GM19395 (cell line): ENCODE measurements around the gene TFCP2L1.
"Not testable (repeated sequence)": the region's sequence is repeated elsewhere in the genome, so short reads cannot be mapped to it uniquely, and the experiment has no call there.

Source experiments
- ATAC-seq: cut with Tn5 transposase; IDR thresholded peaks from one replicate; pipeline ENCODE4 v1.9.1; 2021; ENCODE audit warnings: mild to moderate bottlenecking, moderate library complexity; ENCODE audit not compliant: unreplicated experiment

Gene TFCP2L1

DNA sequence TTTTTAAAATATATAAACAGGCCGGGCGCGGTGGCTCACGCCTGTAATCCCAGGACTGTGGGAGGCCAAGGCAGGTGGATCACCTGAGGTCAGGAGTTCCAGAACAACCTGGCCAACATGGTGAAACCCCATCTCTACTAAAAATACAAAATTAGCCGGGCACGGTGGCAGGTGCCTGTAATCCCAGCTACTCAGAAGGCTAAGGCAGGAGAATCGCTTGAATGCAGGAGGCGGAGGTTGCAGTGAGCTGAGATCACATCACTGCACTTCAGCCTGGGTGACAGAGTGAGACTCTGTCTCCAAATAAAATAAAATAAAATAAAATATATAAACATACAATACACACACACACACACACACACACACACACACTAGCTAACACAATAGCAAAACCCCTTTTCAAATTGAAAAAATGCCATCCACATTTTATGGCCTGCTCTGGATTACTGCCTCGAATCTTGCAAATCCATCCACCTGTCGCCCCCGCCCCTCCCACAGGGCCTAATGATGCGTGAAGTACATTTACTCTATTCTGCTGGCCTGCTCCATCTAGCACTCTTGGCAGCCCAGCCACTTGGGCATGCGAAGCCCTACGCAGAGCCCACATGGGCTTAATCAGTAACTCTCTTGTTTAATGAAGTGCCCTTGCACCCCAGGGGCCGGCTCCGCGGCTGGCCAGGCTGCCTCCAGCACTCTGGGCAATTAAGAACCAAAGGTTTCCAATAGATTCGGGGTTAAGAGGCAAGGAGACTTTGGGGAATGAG is 57.4 kb downstream of the TFCP2L1 start:
- not testable (repeated sequence) for ATAC-seq

DNA sequence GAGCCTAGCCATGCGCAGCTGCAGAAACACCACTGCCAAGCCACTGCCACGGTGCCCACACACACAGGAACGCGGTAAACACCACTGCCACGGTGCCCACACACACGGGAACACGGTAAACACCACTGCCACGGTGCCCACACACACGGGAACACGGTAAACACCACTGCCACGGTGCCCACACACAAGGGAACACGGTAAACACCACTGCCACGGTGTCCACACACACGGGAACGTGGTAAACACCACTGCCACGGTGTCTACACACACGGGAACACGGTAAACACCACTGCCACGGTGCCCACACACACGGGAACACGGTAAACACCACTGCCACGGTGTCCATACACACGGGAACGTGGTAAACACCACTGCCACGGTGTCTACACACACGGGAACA is 59.3 kb downstream of the TFCP2L1 start:
- ATAC-seq: not testable (repeated sequence)

DNA sequence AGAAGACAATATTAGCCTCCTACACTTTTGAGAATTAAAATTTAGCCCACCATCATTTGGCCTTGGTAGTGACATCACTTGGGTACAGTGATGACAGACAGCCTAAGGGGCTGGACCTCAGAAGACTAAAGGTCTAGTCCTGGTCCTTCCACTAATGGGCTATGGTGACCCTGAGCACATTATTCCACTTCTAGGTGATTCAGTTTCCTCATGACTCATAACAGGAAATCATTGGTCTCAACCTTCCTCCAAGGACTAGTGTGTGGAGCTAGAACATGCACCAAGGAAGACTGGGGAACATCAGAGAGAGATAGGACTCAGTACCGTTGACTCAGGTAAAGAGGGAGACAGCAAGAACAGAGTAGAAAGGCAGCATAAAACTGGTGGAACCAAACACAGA is 64.0 kb downstream of the TFCP2L1 start:
- ATAC-seq: no peak

DNA sequence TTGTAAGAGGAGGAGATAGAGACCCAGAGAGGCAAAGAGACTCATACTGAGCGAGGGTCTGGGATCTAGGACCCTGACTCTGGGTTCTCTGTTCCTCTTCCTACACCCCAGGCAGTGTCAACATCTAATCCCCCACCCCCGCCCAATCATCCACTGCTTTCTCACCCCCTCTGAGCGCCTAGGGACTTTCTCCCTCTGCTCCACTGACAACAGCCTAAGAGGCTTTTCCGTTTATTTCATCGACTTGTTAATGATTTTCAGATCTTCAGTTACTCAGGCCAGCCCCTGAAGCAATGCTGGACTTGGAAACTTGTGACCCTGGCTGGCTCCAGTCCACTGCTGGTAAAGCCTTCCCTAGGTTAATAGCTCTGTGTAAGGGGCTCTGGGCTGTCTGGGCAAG is 65.1 kb downstream of the TFCP2L1 start:
- ATAC-seq: no peak

DNA sequence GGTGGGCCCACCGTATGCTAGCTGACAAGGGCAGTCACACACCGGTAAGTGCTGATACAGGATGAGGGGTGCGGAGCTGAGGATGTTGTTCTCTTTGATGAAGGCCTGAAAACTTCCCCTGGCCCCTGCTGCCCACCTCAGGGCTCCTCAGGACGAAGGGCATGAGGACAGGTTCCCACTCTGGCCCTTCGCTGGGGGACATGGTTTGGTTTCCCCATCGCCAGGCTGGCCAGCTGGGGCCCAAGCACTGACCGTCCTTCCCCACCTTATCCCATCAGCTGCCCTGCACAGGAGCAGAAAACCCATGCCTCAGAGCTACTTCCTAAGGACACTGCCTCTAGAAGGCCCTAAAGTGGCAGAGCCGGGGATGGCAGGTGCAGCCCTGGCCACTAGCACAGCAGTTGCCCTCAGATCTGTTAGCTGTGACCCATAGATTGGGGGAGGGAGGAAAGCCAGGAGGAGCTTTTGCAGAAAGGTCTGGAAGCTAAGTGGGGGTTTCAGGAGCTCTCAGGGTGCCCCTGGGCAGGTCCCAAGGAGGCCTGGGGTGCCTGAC is 66.5 kb downstream of the TFCP2L1 start:
- no peak for ATAC-seq

DNA sequence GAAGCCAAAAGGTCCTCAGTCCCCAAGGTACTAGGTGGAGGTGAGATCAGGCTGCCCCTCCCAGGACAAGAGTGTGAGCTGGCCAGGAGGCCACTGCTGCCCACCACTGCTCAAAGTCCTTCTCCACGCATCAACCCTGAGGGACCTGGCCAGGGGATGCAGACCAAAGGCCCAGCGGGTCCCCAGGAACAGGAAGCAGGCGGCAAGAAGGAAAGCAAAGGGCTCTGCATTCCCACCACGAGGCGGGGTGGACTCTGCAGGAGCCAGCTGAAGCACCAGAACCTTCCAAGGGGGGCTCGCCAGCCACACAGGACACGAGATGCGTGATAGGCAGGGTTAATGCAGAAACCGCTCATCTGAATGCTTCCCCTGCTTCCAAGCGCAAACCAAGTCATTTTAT is 67.4 kb downstream of the TFCP2L1 start:
- ATAC-seq: no peak

DNA sequence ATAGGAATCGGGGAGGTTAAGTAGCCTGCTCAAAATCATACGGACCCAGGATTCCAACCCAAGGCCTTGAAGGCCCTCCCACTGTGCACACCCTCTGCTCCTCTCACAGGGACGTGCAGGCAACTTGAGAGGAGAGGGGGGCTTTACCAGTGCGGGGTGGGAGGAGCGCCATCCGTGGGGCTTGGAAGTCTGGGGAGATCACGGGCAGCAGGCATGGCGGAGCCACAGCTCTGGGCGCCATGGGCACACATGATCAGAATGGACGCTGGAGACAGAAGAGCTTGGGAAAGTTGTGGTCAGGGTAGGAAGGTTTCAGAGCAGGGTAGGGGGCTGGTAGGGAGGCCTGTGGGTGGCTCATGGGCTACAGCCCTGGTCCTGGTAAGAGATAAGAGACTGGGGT is 70.7 kb downstream of the TFCP2L1 start:
- no peak for ATAC-seq

DNA sequence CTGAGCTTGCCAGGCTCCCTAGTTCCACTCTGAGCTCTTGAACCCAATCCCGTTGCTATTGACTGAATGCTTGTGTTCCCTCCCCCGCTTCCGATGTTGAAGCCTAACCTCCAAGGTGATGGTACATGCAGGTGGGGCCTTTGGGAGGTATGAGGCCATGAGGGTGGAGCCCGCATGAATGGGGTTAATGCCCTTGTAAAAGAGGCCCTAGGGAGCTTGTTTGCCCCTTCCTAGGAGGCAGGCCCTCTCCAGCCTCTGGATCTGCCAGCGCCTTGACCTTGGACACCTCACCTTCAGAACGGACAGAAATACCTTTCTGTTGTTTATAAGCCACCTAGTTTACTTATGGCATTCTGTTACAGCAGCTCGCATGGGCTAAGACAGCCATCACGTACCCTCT is 71.6 kb downstream of the TFCP2L1 start:
- ATAC-seq: no peak

DNA sequence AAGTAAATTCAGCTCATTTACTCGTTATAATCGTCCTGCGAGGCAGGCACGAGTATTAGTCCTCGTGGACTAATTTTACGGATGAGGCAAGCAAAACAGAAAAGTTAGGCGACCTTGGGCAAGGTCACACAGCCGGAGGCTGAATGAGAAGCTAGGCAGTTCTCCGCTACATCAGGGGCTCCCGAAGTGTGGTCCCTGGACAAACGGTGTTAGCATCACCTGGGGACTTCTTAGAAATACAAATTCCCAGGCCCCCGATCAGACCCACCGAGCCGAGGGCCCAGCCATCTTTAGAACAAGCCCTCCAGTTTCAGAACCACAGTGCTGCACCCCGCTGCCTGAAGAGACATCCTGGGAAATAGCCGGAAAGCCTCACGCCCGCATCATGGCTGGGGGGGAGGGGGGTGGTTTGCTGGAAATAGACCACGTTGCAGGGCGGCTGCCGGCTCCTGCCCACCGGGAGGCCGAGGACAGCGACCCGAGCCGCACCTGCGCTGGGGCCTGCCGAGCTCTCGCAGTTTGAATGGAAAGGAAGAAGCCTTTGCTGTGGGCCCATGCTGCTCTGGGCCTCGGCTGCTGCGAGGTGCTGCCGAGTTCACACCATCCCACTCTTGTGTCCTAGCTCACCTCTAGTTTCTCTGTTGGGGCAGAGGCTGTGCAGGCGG is 72.2 kb downstream of the TFCP2L1 start:
- no peak for ATAC-seq

DNA sequence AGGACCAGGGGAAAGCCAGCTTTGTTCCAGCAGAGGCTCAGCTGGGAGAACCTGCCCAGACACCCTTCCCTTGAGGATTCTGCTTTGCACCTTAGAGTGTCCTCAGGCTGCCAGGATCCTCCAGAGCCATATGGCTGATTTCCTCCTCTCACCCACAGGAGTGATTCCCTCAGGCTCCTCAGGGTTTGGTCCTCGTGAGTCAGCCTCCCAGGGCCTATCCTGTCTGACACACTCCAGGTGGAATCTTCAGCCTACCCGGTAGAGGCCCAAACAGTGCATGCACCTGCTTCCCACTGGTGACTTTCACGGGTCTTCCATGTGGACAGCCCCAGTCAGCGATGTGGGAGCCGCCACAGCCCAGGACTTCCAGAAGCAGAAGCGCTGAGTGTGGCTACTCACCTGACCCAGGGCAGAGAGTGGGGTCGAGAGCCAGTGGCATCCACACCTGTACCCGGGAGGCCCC is 73.3 kb downstream of the TFCP2L1 start:
- no peak for ATAC-seq

DNA sequence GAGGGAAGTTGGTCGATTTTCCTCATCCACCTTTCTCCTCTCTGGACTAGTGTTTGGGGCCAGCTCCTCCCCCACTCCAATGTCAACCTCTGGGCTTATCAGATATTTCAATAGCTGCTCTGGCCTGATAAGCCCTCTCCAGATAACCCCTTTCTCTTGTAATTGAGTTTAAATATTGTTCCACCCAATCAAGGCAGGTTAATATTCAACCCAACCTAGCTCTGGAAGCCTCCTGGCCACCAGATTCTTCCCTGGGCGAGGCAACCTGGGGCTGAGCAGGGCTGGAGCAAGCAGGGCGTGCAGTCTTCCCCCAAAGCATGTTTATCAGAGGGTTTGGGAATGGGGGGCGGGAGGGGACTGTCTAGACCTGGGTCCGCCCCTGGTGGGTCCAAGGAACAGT is 73.8 kb downstream of the TFCP2L1 start:
- ATAC-seq: no peak

DNA sequence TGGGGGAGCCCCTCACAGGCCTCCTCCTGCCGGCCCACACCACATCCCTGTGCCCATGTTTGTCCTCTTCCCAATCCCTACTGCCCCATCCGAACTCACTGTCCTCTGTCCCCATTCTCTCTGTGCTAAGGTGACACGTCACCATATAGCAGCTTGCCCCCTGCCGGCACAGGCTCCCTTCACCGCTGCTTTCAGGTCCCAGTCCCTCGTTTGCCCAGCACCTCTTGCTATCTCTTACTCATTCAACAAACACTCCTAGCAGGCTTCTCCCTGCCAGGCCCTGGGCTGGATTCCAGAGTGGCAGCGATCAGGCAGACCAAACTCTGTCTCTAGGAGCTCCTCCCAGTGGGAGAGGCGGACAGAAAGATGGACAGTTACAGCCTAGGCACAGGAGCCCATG is 74.3 kb downstream of the TFCP2L1 start:
- ATAC-seq: no peak

DNA sequence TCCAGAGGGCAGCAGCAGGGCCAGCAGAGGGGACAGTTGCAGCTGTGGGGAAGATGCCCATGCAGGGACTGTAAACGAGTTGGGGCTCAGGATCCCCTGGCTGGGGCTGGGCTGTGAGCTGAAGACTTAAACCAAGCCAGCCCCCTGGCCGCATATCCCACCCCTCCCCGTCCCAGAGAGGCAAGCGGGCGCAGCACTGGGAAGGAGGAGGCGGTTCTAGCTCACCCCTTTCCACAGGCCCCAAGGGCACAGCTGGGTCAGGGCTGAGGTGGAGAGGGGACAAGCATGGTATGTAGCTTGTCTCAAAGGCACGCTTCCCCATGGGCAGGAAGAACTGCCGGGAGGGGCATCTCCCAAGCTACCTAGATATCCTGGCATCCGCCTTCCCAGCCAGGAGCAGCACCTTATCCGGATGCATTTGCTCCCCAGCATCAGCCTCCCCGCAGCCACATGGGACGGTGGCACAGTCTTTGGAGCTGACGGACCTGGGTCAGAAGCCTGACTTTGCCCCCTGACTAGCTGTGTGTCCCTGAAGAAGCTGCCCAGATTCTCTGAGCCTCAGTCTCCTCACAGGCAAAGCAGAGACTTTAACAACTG is 75.9 kb downstream of the TFCP2L1 start:
- no peak for ATAC-seq

DNA sequence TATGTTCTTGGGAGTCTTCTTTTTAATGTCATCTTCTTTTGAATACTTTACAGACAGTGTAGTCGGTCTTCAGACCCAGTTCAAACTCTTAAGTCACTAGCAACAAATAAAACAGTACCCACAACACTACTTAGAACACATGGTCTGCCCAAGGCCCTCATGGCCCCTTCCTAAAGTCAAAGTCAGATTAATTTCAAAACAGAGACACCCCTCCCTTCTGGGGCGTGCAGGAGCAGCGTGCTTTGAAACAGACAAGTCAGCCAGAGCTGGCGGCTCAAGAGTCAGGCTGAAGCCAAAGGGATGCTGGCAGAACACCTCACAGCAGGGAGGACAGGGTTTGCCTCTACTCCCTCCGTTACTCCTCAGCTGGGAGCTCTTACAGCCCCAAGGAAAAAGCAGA is 77.5 kb downstream of the TFCP2L1 start:
- ATAC-seq: no peak

DNA sequence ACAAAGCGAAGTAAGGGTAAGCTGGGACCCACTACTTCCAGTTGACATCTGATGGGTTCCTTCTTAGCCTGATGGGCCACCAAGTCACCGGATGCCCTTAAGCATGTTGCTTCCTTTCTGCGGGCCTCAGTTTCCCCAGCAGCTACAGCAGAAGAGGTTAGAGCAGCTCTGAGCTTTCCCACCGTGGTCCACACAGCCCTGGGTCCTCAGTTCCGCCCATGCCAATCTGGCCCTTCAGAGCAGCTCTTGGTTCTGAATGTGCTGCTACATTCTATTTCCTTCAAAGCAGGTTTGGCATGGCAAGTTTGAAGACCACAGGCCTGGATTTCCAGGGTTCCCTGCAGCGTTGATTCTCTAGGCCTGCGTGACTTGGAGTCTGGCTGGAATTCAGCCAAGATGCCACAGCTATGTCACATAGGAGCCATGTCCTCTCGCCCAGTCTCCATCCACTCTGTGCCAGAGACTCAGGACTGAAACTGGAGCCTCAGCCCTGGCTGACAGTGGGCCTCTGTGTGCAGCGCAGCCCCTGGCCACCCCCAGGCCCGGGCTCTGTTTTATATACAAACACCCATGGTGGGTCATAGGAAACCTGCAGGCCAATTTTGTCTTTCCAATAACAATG is 79.6 kb downstream of the TFCP2L1 start:
- ATAC-seq: no peak

DNA sequence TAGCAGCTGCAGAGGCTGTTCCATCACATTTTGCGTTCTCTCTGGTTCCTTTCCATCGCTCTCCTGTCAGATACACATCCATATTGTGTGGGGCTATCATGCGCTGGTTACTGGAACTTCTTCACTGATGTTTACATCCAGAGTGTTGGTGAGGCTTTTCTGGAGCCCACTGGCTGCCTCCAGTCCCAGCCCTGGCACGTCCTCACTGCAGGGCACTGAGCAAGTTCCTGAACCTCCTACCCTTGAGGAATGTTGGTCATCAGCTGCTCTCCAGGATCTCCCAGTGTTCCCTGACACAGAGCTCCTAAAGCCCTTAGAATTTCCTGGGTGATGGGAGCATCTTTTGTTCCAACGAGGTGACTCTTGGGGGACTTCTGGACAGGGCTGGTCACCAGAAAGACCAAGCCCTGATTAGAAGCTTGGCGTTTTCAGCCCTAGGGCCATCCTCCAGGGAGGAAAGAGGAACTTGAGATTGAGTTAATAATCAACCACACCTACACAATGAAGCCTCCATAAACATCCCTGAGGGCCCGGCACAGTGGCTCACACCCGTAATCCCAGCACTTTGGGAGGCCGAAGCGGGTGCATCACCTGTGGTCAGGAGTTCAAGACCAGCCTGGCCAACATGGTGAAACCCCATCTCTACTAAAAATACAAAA is 81.3 kb downstream of the TFCP2L1 start:
- ATAC-seq: no peak

DNA sequence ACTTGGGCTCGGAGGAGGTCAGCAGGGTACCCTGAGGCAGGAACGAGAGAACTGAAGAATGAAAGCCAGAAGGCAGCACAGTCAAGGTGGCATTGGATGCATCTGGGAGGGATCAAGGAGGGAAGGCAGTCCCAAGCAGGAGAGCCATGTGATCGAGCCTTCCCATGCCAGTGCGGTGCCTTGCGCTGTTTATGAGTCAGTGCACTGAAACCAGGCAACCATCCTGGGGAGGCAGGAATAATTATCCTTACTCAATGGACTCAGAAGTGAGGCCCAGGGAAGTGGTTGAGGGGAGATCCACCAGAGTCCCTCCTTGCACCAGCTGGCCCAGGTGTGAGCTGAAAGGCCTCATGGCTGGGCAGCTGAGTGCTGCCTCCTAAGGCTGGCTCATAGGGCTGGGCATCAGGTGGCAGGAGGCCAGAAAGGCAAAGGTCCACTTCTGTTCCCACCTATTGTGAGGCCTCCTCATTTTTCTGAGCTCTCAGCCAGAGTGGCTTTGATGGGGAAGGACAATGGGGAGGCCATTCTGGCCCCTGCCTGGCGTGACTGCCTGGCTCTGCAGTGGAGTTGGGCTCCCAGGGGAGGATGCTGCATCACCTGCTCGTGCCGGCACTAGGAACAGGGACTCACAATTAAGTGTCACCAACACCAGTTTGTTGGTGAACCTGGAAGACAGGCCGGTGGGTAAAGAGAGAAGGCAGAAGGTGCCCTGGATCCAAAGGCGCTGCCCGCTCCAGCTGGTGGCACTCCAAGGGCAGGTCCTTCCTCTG is 82.3 kb downstream of the TFCP2L1 start:
- no peak for ATAC-seq

DNA sequence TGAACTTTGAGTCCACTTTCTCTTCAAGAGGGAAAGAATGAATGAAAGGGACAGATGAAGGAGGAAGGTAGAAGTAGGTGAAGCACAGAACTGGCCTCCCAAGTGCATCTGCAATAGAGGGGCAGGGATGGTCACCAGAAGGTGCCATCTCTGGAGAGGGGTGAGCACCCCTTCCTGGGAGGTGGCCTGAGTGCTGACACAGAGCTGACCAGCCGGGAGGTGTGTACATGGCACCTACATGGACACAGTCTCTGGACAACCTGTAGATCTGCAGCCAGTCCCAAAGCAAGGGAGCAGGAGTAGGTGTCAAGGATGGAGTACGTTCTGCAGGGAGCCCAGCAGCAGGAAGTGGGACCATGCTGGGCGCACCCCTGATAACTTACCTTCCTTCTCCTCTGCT is 83.2 kb downstream of the TFCP2L1 start:
- ATAC-seq: no peak

DNA sequence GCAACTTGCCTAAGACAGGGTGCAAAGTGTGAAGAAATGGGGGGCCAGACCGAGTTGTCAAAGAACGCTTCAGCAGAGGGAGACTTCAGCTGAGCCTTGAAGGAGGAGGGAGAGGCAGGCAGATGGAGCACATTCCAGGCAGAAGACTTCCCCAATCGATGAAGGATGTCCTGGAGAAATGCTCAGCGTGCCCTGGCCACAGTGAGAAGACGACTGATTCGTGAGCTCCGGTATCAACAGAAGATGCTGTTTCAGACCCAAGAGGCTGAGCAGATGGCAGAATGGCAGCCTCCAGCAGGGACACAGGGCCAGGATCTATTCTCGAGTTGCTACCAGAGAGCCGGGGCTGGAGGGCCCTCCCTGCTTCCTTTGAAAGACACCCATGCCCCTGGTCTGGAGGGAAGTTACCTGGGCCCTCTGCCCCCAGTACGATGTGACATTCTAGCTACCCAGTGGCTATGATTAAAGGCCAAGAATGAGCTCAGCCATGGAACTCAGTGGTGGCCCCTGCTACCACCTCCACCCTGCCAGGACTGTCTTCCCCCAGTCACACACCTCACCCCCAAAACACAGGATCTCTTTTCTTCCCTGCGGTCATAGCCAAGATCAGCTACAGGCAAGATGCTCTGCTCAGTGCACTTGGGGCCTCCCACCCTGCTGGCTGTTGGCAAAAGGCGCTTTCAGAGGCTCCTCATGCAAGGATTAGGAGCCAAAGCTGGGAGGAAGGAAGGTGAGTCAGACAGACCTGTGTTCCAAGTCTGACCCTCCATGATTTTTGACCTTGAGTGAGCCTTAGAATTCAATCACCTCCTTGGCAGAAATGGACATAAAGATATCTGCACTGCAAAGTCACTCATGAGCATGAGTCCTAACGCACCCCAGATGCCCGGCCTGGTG is 84.3 kb downstream of the TFCP2L1 start:
- ATAC-seq: no peak
